GM21576 (cell line): Measurements from ENCODE around the gene ZSCAN5C.
"Not testable (repeated sequence)": the region's sequence is repeated elsewhere in the genome, so short reads cannot be mapped to it uniquely, and the experiment has no call there.

Experiments used
- ATAC-seq: cut with Tn5 transposase; IDR thresholded peaks from one replicate; pipeline ENCODE4 v1.9.1; 2021; ENCODE audit warnings: mild to moderate bottlenecking, moderate library complexity; ENCODE audit not compliant: unreplicated experiment

The ZSCAN5C gene

GRCh38 chr19:56191115-56191514, 11.0 kb upstream of the ZSCAN5C start:
- no peak for ATAC-seq

- no peak for ATAC-seq
These were observed 10.4 kb upstream of the ZSCAN5C start for GRCh38 chr19:56191711-56192110.

GRCh38 chr19:56193981-56194640, 8.0 kb upstream of the ZSCAN5C start:
- ATAC-seq, result no peak

GRCh38 chr19:56197646-56198045, 4.4 kb upstream of the ZSCAN5C start, which contains the start of gene ZSCAN5B:
TSS of gene ZSCAN5B (minus strand) at chr19:56197783. CDS start at chr19:56193052, 4,731 bp downstream.
- ATAC-seq, result not testable (repeated sequence)

GRCh38 chr19:56199687-56200086, 2.4 kb upstream of the ZSCAN5C start:
- no peak for ATAC-seq

GRCh38 chr19:56207581-56207980, 5.5 kb downstream of the ZSCAN5C start:
- not testable (repeated sequence) for ATAC-seq

- ATAC-seq, result no peak
These were observed 7.0 kb downstream of the ZSCAN5C start for GRCh38 chr19:56209091-56209490.

GRCh38 chr19:56210036-56210435, 8.0 kb downstream of the ZSCAN5C start:
- not testable (repeated sequence) for ATAC-seq

- ATAC-seq, result no peak
These were observed 9.6 kb downstream of the ZSCAN5C start for GRCh38 chr19:56211718-56212117.

GRCh38 chr19:56217039-56217949, 15.2 kb downstream of the ZSCAN5C start:
- no peak for ATAC-seq

GRCh38 chr19:56218961-56219360, 16.9 kb downstream of the ZSCAN5C start:
- ATAC-seq, result no peak

- not testable (repeated sequence) for ATAC-seq
These were observed 19.4 kb downstream of the ZSCAN5C start for GRCh38 chr19:56221442-56221841.

GRCh38 chr19:56221851-56222250, 19.8 kb downstream of the ZSCAN5C start:
- no peak for ATAC-seq

GRCh38 chr19:56222901-56223300, 20.8 kb downstream of the ZSCAN5C start:
- ATAC-seq, result no peak

GRCh38 chr19:56223481-56223880, 21.4 kb downstream of the ZSCAN5C start:
- ATAC-seq, result no peak

GRCh38 chr19:56245121-56245740, 43.2 kb downstream of the ZSCAN5C start:
- no peak for ATAC-seq

- ATAC-seq, result not testable (repeated sequence)
These were observed 43.7 kb downstream of the ZSCAN5C start for GRCh38 chr19:56245764-56246163.

- not testable (repeated sequence) for ATAC-seq
These were observed 46.8 kb downstream of the ZSCAN5C start for GRCh38 chr19:56248736-56249338.

- no peak for ATAC-seq
These were observed 50.8 kb downstream of the ZSCAN5C start for GRCh38 chr19:56252699-56253422.

- no peak for ATAC-seq
These were observed 51.7 kb downstream of the ZSCAN5C start for GRCh38 chr19:56253737-56254136.
